NOMO-1 treated with DMSO at 0.1 percent for 48 hours (cell line): ENCODE measurements around the gene KLHL18.
"Not testable (repeated sequence)": the region's sequence is repeated elsewhere in the genome, so short reads cannot be mapped to it uniquely, and the experiment has no call there.

ENCODE experiments used
- DNase-seq: peaks from one replicate; lab custom pipeline; 2025; ENCODE audit not compliant: unreplicated experiment; lab: John Stamatoyannopoulos, UW

KLHL18 gene

GRCh38 chr3:47310391-47310790, 27.6 kb downstream of the KLHL18 start:
- no peak for DNase-seq

- peak; percentile 30 for DNase-seq
Measured at GRCh38 chr3:47313341-47314055, 30.8 kb downstream of the KLHL18 start.

- no peak for DNase-seq
Measured at GRCh38 chr3:47314056-47314764, 31.5 kb downstream of the KLHL18 start.

GRCh38 chr3:47315069-47315647, 32.4 kb downstream of the KLHL18 start:
- no peak for DNase-seq

- not testable (repeated sequence) for DNase-seq
Measured at GRCh38 chr3:47316151-47316550, 33.4 kb downstream of the KLHL18 start.

GRCh38 chr3:47318916-47319315, 36.2 kb downstream of the KLHL18 start:
- DNase-seq = no peak

GRCh38 chr3:47319956-47320355, 37.2 kb downstream of the KLHL18 start:
- no peak for DNase-seq

- DNase-seq = no peak
Measured at GRCh38 chr3:47323431-47324277, 40.9 kb downstream of the KLHL18 start.

- peak; percentile 58 for DNase-seq
Measured at GRCh38 chr3:47324278-47324865, 41.6 kb downstream of the KLHL18 start.

- no peak for DNase-seq
Measured at GRCh38 chr3:47333907-47334306, 51.2 kb downstream of the KLHL18 start.

- no peak for DNase-seq
Measured at GRCh38 chr3:47337656-47338055, 54.9 kb downstream of the KLHL18 start.

- no peak for DNase-seq
Measured at GRCh38 chr3:47339951-47340350, 57.2 kb downstream of the KLHL18 start.

- DNase-seq = no peak
Measured at GRCh38 chr3:47340866-47341265, 58.1 kb downstream of the KLHL18 start.

- DNase-seq = no peak
Measured at GRCh38 chr3:47342151-47342550, 59.4 kb downstream of the KLHL18 start.

GRCh38 chr3:47342812-47343211, 60.1 kb downstream of the KLHL18 start:
- DNase-seq = no peak

GRCh38 chr3:47343471-47343971, 60.8 kb downstream of the KLHL18 start:
- DNase-seq = no peak

GRCh38 chr3:47344971-47345370, 62.2 kb downstream of the KLHL18 start:
- no peak for DNase-seq

- DNase-seq = peak; percentile 79
Measured at GRCh38 chr3:47347217-47347801, 64.6 kb downstream of the KLHL18 start.

- DNase-seq = no peak
Measured at GRCh38 chr3:47348411-47349154, 65.8 kb downstream of the KLHL18 start.

- no peak for DNase-seq
Measured at GRCh38 chr3:47355010-47355409, 72.3 kb downstream of the KLHL18 start.
